Mucosa of rectum (tissue), 2 donors: ENCODE measurements around the gene GRB10.

Source experiments
- H3K27ac ChIP-seq, 2 donors: one replicate each; pipeline ENCODE4 v1.7.0; 2013; ENCODE audit warnings: inconsistent platforms in 2 of 2, low read depth in 2 of 2, low read length in 2 of 2
- H3K27me3 ChIP-seq, 2 donors: one replicate each; pipeline ENCODE4 v1.7.0; 2013; ENCODE audit warnings: low read length in 2 of 2; ENCODE audit not compliant: control insufficient read depth in 2 of 2, insufficient read depth in 2 of 2
- H3K36me3 ChIP-seq, 2 donors: one replicate each; pipeline ENCODE4 v1.7.0; 2013; ENCODE audit warnings: low read length in 2 of 2; ENCODE audit not compliant: control insufficient read depth in 2 of 2, insufficient read depth in 2 of 2
- H3K4me1 ChIP-seq, 2 donors: one replicate each; pipeline ENCODE4 v1.7.0; 2013; ENCODE audit warnings: low read length in 2 of 2, mild to moderate bottlenecking in 1 of 2; ENCODE audit not compliant: control insufficient read depth in 2 of 2, insufficient read depth in 2 of 2
- H3K4me3 ChIP-seq, 2 donors: one replicate each; pipeline ENCODE4 v1.7.0; 2013; ENCODE audit warnings: low read length in 2 of 2
- H3K9ac ChIP-seq, 2 donors: one replicate each; pipeline ENCODE4 v1.7.0; 2013; ENCODE audit warnings: low read length in 2 of 2, low read depth in 1 of 2, mild to moderate bottlenecking in 1 of 2
- H3K9me3 ChIP-seq, 2 donors: one replicate each; pipeline ENCODE4 v1.7.0; 2013; ENCODE audit warnings: low read length in 2 of 2; ENCODE audit not compliant: control insufficient read depth in 2 of 2
- donor health status: healthy.
- donor health status: Normal muscosa, but diverticular disease.

The GRB10 gene

GRCh38 chr7:50803359-50804337 lies 21.0 kb upstream of the GRB10 start:
- Histone ChIP-seq H3K4me1 (no peaks in the 10 kb centered on the region), H3K36me3 (no peaks in the 10 kb centered on the region), H3K27me3 (no peaks in the 10 kb centered on the region), H3K9me3 (no peaks in the 10 kb centered on the region), H3K9ac (no peak overlapping the region), H3K4me3 (no peak overlapping the region), H3K27ac (no peak overlapping the region)

- Histone ChIP-seq H3K27ac (no peak overlapping the region), H3K4me3 (no peak overlapping the region), H3K9me3 (no peaks in the 10 kb centered on the region), H3K27me3 (no peaks in the 10 kb centered on the region), H3K9ac (no peak overlapping the region), H3K4me1 (no peaks in the 10 kb centered on the region), H3K36me3 (no peaks in the 10 kb centered on the region)
Observed at GRCh38 chr7:50801907-50802306, 19.2 kb upstream of the GRB10 start.

GRCh38 chr7:50799873-50800272 lies 17.2 kb upstream of the GRB10 start:
- no peaks in the 10 kb centered on the region for H3K36me3 ChIP-seq
- no peak overlapping the region for H3K4me3 ChIP-seq
- H3K9ac ChIP-seq = no peak overlapping the region
- no peak overlapping the region for H3K27ac ChIP-seq
- no peaks in the 10 kb centered on the region for H3K27me3 ChIP-seq
- H3K9me3 ChIP-seq = no peaks in the 10 kb centered on the region
- H3K4me1 ChIP-seq = no peaks in the 10 kb centered on the region

GRCh38 chr7:50798126-50798525 lies 15.4 kb upstream of the GRB10 start:
- no peaks in the 10 kb centered on the region for H3K9me3 ChIP-seq
- H3K9ac ChIP-seq = no peak overlapping the region
- H3K4me3 ChIP-seq = no peak overlapping the region
- peaks cover 0 to 4% of the 10 kb centered on the region in 2 donors for H3K4me1 ChIP-seq
- no peak overlapping the region for H3K27ac ChIP-seq
- peaks cover 0 to 5% of the 10 kb centered on the region in 2 donors for H3K27me3 ChIP-seq
- H3K36me3 ChIP-seq = no peaks in the 10 kb centered on the region

GRCh38 chr7:50795831-50796230 lies 13.1 kb upstream of the GRB10 start:
- Histone ChIP-seq H3K9me3 (no peaks in the 10 kb centered on the region), H3K36me3 (no peaks in the 10 kb centered on the region), H3K4me3 (no peak overlapping the region), H3K27me3 (peaks cover 7 to 10% of the 10 kb centered on the region in 2 donors), H3K9ac (no peak overlapping the region), H3K4me1 (peaks cover 4 to 6% of the 10 kb centered on the region in 2 donors), H3K27ac (no peak overlapping the region)

DNA sequence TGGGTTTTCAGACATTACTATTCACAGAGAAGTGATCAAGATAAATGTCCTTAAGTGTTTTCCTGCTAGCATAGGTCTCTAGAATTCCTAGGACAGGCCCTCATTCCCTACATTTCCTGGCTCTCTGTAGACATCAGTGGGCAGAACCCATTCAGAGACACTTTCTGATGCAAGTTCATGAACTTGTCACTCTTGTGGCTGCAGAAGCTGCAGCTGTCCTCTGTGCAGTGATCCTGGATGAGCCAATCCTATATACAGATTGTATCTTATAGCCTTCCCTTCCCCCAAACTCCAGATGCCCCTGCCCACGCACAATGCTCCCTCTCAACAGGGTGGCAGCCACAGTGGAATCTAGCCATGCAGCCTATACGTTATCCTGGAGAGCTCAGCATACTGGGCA lies 12.6 kb upstream of the GRB10 start:
- Histone ChIP-seq H3K27ac (no peak overlapping the region), H3K9me3 (no peaks in the 10 kb centered on the region), H3K4me1 (peaks cover 4 to 10% of the 10 kb centered on the region in 2 donors), H3K4me3 (no peak overlapping the region), H3K27me3 (peaks cover 10% of the 10 kb centered on the region in 2 donors), H3K36me3 (no peaks in the 10 kb centered on the region), H3K9ac (no peak overlapping the region)

GRCh38 chr7:50793947-50794570 lies 11.4 kb upstream of the GRB10 start:
- peak overlapping the region; percentile 47 to 65 for H3K9ac ChIP-seq
- H3K36me3 ChIP-seq = no peaks in the 10 kb centered on the region
- H3K4me3 ChIP-seq = peak overlapping the region; percentile 62 to 69
- peaks cover 4 to 10% of the 10 kb centered on the region in 2 donors for H3K4me1 ChIP-seq
- peak overlapping the region; percentile 13 to 32 for H3K27ac ChIP-seq
- H3K27me3 ChIP-seq = peaks cover 10% of the 10 kb centered on the region in 2 donors
- H3K9me3 ChIP-seq = no peaks in the 10 kb centered on the region

GRCh38 chr7:50793120-50793946 lies 10.6 kb upstream of the GRB10 start:
- Histone ChIP-seq H3K36me3 (no peaks in the 10 kb centered on the region), H3K27me3 (peaks cover 10% of the 10 kb centered on the region in 2 donors), H3K4me1 (peaks cover 4 to 10% of the 10 kb centered on the region in 2 donors), H3K9me3 (peaks cover 0 to 3% of the 10 kb centered on the region in 2 donors), H3K4me3 (peak overlapping the region; percentile 62 to 69), H3K27ac (peak overlapping the region; percentile 13 to 32), H3K9ac (peak overlapping the region; percentile 47 to 65)

- H3K4me3 ChIP-seq = peak overlapping the region; percentile 54 to 77
- peaks cover 0 to 3% of the 10 kb centered on the region in 2 donors for H3K9me3 ChIP-seq
- peak overlapping the region; percentile 4 to 26 for H3K27ac ChIP-seq
- no peaks in the 10 kb centered on the region for H3K36me3 ChIP-seq
- H3K27me3 ChIP-seq = peaks cover 10% of the 10 kb centered on the region in 2 donors
- peaks cover 4 to 10% of the 10 kb centered on the region in 2 donors for H3K4me1 ChIP-seq
- peak overlapping the region; percentile 54 to 59 for H3K9ac ChIP-seq
Observed at GRCh38 chr7:50792342-50793119, 9.8 kb upstream of the GRB10 start.
